ENCODE results near the gene PRRC2C.

- TF ChIP-seq CTCF (IDR thresholded peaks at IDR 0.05) (no peak), POLR2A (IDR thresholded peaks at IDR 0.05) (no peak)
Measured at GRCh38 chr1:171595324-171595723, 110.0 kb downstream of the PRRC2C start.

Measured in testis (tissue), 2 donors.